Prostate gland (tissue), 2 donors: ENCODE measurements around the gene ARFGEF3.

Experiments
- CTCF ChIP-seq, 4 experiments: fragments of 200-600 bp in 2 of 4; fragments of 450-650 bp in 2 of 4; sonication (generic) in 2 of 4; IDR thresholded peaks; 1 replicate in 3 of 4; 2 replicates in 1 of 4; pipeline ENCODE4 v1.5.1; 2016 to 2019; ENCODE audit warnings: antibody characterized with exemption in 4 of 4, mild to moderate bottlenecking in 2 of 4, moderate library complexity in 2 of 4
- POLR2A ChIP-seq: fragments of 450-650 bp; IDR thresholded peaks from one replicate; pipeline ENCODE4 v1.6.1; 2016; ENCODE audit warnings: antibody characterized with exemption, mild to moderate bottlenecking
- POLR2AphosphoS5 ChIP-seq: sonication (generic); formaldehyde crosslinking; IDR thresholded peaks from one replicate; pipeline ENCODE4 v1.6.1; 2017; ENCODE audit warnings: antibody characterized with exemption

- TF ChIP-seq POLR2A: no peak
- TF ChIP-seq CTCF (IDR thresholded peaks at IDR 0.05): no peak
- TF ChIP-seq POLR2AphosphoS5: no peak
These were observed 84.0 kb downstream of the ARFGEF3 start for GRCh38 chr6:138245751-138246150.
